Ectodermal cell (in vitro differentiated cells): ENCODE results near the gene TFAP2B.

ENCODE experiments used
- H3K27ac ChIP-seq: 2 replicates; pipeline ENCODE4 v1.7.0; 2013; ENCODE audit warnings: mild to moderate bottlenecking, low read depth, low read length; ENCODE audit not compliant: insufficient read depth, poor library complexity, severe bottlenecking
- H3K27me3 ChIP-seq: 2 replicates; pipeline ENCODE4 v1.7.0; 2013; ENCODE audit warnings: mild to moderate bottlenecking, low read length; ENCODE audit not compliant: insufficient read depth, control insufficient read depth, poor library complexity, severe bottlenecking
- H3K36me3 ChIP-seq: one replicate; pipeline ENCODE4 v1.7.0; 2013; ENCODE audit warnings: low read length; ENCODE audit not compliant: control insufficient read depth, insufficient read depth
- H3K4me1 ChIP-seq: one replicate; pipeline ENCODE4 v1.7.0; 2013; ENCODE audit warnings: low read length; ENCODE audit not compliant: control insufficient read depth, insufficient read depth
- H3K4me3 ChIP-seq: 2 replicates; pipeline ENCODE4 v1.7.0; 2013; ENCODE audit warnings: low read depth, low read length, control low read depth; ENCODE audit not compliant: insufficient read depth
- H3K9me3 ChIP-seq: 2 replicates; pipeline ENCODE4 v1.7.0; 2013; ENCODE audit warnings: mild to moderate bottlenecking, low read length, moderate library complexity; ENCODE audit not compliant: control insufficient read depth
- WGBS, 2 experiments: methylation state at CpG; one replicate each; pipeline ENCODE4 v1.1.7; 2013; ENCODE audit warnings: missing lambda C conversion rate in 2 of 2; 5-methylcytosine and 5-hydroxymethylcytosine counted together

TFAP2B gene

DNA sequence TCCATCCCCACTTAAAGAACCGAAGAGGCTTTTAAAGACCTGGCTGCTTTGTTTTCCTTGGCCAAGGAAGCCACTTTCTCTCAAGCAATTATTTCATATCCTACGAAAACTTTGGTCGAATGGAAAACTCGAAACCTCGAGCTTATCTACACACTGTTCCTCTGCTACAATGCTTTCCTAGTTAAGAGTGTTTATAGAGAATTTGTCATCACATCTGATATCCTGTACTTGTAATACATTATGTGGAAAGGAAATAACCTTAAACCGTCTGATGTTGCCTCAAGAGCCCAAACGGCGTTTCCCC is 28.1 kb downstream of the TFAP2B start:
- no peak overlapping the region for H3K4me3 ChIP-seq
- H3K4me1 ChIP-seq: peaks cover 33% of the 10 kb centered on the region
- peaks cover 100% of the 10 kb centered on the region for H3K27me3 ChIP-seq
- 4% methylated on average over 5 to 8 of the region's 8 CpGs for WGBS, 2 experiments
- no peak overlapping the region for H3K27ac ChIP-seq
- H3K36me3 ChIP-seq: no peaks in the 10 kb centered on the region
- H3K9me3 ChIP-seq: no peaks in the 10 kb centered on the region

DNA sequence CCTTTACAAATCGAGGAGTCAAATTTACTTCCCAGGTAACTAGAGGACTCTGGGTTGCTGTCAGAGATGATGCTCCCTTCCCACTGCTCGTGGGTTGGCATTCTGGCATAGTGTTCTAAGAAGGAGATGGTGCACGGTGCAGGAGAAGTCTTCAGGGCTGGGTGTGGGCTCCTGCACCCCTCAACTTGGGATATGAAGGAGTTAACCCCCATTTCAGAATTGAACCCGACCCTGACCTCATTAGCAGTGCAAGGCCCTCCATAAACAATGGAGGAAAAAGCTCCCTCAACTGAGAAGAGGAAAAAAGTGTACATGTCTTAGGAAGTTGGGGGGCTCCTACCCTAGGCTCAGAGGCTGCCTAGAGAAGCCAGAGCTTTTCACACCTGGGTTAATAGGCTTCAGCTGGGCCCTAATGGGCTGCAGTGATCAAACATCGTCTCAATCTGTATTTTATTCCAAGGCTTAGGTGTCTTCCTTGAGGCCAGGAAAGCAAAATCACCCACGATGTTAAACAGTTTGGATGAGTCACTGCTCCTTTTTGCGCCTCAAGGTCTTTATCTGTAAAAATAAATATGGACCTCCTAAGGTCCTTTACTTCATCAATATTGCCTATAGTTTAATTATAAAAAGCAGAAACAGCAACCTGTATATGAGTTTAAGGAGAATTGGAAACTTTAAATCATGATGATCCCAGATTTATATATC is 29.4 kb downstream of the TFAP2B start:
- peaks cover 100% of the 10 kb centered on the region for H3K27me3 ChIP-seq
- no peak overlapping the region for H3K27ac ChIP-seq
- H3K36me3 ChIP-seq: no peaks in the 10 kb centered on the region
- H3K4me3 ChIP-seq: no peak overlapping the region
- H3K4me1 ChIP-seq: peaks cover 33% of the 10 kb centered on the region
- H3K9me3 ChIP-seq: no peaks in the 10 kb centered on the region
- WGBS, 2 experiments: 13 to 14% methylated on average over 6 to 7 of the region's 7 CpGs

DNA sequence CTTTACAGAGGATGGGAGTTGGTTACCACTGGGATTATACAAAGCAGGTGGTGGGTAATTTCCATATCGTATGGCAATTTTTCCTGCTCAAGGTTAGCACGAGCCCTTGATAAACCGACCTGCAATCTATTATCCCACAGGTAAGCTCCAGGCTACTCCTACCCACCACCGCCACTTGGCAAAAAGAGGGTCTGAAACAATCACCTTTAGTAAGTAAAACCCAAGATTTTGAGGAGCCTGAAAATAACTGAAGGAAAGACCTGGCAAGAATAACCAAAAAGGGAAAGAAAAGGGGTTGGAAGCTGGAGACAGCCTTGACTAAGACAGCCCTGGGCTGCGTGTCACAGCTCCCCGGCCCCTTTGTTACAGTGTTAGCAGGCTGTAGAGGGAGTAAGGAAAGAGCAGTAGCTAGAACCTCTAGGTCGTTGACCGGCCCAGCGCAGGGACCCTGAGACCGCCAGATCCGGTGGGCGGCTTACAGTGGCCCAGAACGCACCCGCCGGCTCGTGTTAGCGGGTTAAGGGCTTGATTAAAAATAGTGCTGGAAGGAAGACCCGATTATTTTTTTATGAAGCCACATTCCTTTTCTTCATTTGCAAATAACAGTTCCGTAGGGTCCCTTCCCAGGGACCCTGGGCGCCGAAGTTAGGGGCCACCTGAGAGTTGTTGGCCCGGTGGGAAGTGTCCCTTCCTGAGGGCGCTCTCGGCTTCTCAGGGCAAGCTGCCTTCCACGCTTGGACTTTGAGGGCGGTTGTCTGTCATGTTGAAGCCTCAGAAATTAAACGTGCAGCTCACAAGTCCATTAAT is 30.5 kb downstream of the TFAP2B start:
- peak overlapping the region; percentile 18 for H3K4me3 ChIP-seq
- peaks cover 97% of the 10 kb centered on the region for H3K27me3 ChIP-seq
- no peaks in the 10 kb centered on the region for H3K36me3 ChIP-seq
- no peaks in the 10 kb centered on the region for H3K9me3 ChIP-seq
- WGBS, 2 experiments: 1 to 2% methylated on average over 27 of the region's 27 CpGs
- H3K27ac ChIP-seq: no peak overlapping the region
- peaks cover 26% of the 10 kb centered on the region for H3K4me1 ChIP-seq

DNA sequence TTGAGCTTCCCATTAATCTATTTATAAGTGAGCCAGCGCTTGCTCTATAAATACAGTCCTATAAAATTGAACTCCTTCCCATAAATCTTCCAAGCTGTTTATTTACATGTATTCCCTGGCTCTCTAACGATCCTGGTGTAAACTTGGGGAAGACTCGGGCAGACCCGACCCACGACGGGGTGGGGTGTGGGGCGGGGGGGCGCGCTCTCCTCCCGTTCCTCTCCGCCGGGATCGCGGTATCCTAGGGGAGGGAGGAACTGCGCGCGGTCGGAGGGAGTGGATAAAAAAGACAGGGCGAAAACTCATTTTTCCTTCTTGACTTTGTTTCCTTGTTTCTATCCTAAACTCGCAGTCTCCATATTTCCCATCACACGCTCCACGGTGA is 31.1 kb downstream of the TFAP2B start:
- peak overlapping the region; percentile 30 for H3K4me3 ChIP-seq
- H3K36me3 ChIP-seq: no peaks in the 10 kb centered on the region
- WGBS, 2 experiments: 1% methylated on average over 22 of the region's 22 CpGs
- H3K9me3 ChIP-seq: no peaks in the 10 kb centered on the region
- H3K27me3 ChIP-seq: peaks cover 96% of the 10 kb centered on the region
- H3K27ac ChIP-seq: no peak overlapping the region
- peaks cover 21% of the 10 kb centered on the region for H3K4me1 ChIP-seq

DNA sequence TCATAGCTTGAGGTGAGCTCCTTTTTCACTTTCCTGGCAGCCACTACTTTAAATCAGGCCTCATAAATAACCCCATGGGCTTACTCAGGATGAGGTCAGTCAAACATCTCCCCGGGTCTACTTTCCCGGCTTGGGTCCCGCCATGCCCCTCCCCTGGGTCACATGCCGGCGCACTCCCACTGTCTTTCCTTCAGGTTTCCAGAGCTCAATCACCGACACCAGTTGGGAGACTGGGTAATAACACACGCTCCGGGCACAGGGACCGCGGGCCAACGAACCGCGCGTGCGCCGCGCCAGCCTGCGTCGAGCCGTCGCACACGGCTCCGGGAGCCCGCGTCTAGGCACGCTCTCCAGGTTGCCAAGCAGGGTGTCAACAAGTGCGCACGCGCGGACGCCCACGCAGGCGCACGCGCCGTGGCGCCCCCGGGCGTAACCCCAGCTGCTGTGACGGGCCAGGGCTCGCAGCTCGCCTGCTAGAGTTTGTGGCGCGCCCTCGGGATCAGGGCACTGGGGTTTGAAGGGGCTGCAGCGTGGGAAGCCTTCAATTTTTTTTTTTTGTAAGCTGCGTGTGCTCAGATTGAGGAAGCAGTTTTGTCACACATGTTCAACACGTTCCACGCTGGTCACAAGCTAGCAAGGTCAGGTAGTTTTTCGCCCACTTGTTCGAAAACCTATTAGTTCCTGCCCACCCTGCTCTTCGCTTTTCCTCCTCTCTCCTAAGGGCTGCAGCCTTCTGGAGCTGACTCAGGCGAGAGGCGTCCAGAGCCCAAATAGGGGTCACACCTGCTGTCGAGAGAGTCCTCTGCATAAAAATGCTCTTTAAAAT is 31.8 kb downstream of the TFAP2B start:
- Histone ChIP-seq H3K9me3 (no peaks in the 10 kb centered on the region), H3K27me3 (peaks cover 89% of the 10 kb centered on the region), H3K27ac (no peak overlapping the region), H3K4me3 (peak overlapping the region; percentile 30), H3K36me3 (no peaks in the 10 kb centered on the region), H3K4me1 (peaks cover 21% of the 10 kb centered on the region)
- WGBS, 2 experiments: 1% methylated on average over 55 of the region's 55 CpGs

DNA sequence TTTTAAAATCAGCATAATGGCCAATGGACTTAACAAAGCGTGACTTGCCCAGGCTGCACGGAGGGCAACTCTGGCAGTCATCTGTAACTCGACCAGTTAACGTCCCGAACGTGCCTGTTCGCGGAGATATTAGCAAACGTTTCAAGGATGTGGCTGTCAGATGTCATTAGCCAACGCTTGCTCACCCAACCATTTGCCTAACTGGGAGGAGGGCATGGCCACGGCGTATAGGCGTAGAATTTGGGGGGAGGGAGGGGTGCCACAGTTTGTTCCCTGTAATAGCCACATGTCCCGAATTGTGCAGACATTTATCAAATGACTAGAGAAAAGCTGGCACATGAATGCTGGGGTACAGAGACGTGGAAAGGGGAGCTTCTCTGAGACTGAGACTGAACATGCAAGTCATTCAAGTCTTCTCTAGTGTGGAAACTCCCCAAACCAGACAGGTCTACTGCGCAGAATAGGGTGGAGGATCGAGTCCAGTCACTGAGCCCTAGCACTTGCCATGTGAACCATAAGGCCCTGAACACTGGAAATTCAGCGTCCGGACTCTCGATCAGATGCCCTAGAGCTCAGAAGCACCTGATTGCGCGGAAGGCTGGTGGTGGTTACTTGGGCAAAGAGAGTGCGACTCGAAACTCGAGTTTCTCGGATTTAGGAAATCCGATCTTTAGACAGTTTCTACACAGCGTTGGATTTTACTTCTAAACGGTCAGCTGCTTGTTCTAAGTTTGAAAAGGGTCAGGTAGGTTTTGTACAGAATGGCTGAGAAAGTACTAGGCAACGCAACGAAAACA is 32.6 kb downstream of the TFAP2B start:
- H3K9me3 ChIP-seq: no peaks in the 10 kb centered on the region
- H3K27me3 ChIP-seq: peaks cover 81% of the 10 kb centered on the region
- peaks cover 14% of the 10 kb centered on the region for H3K4me1 ChIP-seq
- 7 to 10% methylated on average over 31 of the region's 31 CpGs for WGBS, 2 experiments
- H3K36me3 ChIP-seq: no peaks in the 10 kb centered on the region
- no peak overlapping the region for H3K27ac ChIP-seq
- H3K4me3 ChIP-seq: peak overlapping the region; percentile 30

DNA sequence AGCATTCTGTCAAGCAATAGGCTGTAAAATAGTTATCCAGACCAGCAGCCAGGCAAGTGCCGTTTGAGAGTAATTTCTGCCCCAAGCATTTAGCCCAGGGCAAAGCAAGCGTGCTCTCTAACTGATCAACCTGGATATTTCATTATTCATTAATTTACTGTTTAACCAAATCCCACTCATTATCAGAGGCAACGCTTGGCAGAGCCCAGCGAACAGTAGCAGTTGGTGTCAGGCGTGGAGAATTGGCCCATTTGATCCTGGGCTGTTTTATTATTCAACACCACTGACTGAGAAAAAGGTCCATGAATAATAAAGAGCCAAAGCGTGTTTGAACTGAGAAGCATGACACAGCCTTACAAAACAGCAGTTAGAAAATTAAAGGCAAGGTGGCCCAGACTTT is 35.3 kb downstream of the TFAP2B start:
- Histone ChIP-seq H3K27me3 (peaks cover 54% of the 10 kb centered on the region), H3K36me3 (no peaks in the 10 kb centered on the region), H3K9me3 (no peaks in the 10 kb centered on the region), H3K27ac (no peak overlapping the region), H3K4me1 (peaks cover 12% of the 10 kb centered on the region), H3K4me3 (no peak overlapping the region)
- 12 to 18% methylated on average over 6 of the region's 6 CpGs for WGBS, 2 experiments

DNA sequence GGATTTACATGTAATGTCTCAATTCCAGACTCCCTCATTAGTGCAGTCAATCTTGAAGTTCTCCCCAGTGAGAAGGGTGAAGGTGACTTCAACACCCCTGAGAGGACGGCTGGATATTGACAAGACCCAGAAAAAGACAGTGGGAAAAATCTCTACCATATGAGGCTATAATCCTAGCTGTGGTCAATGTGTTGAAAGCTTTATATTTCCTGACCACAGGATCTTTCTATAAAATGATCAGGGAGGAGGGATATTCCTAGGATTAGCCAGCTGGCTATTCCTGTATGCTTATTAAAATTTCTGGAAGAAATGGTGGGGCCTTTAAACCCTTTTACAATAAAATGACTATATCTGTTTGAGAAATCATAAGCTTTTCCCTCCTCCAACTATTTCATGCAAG is 43.0 kb downstream of the TFAP2B start:
- Histone ChIP-seq H3K27me3 (no peaks in the 10 kb centered on the region), H3K4me3 (no peak overlapping the region), H3K9me3 (no peaks in the 10 kb centered on the region), H3K36me3 (no peaks in the 10 kb centered on the region), H3K4me1 (no peaks in the 10 kb centered on the region), H3K27ac (no peak overlapping the region)
- 0% methylated on average over 1 of the region's 1 CpG for WGBS, 2 experiments

DNA sequence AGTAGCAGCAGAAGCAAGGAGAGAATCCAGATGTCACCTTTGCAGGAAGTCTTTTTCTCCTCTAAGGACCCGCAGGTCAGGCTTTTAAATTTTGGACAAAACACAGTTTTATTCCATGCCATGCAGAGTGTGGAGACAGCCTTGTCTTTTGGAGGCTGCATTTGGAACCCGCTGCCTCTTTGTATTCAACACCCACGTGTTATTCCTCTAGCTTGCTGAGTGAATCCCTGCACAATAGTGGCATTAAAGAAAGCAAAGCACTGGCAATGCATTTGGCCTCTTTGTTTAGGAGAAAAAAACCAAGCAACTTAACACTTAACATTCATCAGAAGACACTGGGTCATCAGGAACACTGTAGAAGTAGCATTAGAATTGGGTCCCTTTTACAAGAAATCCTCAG is 43.5 kb downstream of the TFAP2B start:
- 47 to 59% methylated on average over 3 of the region's 3 CpGs for WGBS, 2 experiments
- no peaks in the 10 kb centered on the region for H3K9me3 ChIP-seq
- H3K4me3 ChIP-seq: no peak overlapping the region
- H3K27me3 ChIP-seq: no peaks in the 10 kb centered on the region
- H3K4me1 ChIP-seq: no peaks in the 10 kb centered on the region
- H3K36me3 ChIP-seq: no peaks in the 10 kb centered on the region
- H3K27ac ChIP-seq: no peak overlapping the region
